IMR-90 (cell line): ENCODE measurements around the gene GFRA4. TPM values are rescaled to one million over a fixed set of nuclear protein-coding genes. Genes with fewer than 3 reads are reported as not detected.

ENCODE experiments used
- ATAC-seq: fragments of 200-7000 bp; cut with Tn5 transposase; 2 replicates; pipeline ENCODE4 v1.9.1; 2020; ENCODE audit warnings: low read depth, mild to moderate bottlenecking, moderate library complexity
- BruUV-seq: library from RNA; stranded (reverse); fragments of 400-500 nt; replicated peaks from 2 replicates; lab custom pipeline; 2021; lab: Mats Ljungman, UMichigan
- CTCF ChIA-PET: fragments of 300-600 bp; formaldehyde crosslinking; extraction: SDS; loops from one replicate; lab custom pipeline; 2021; ENCODE audit warnings: antibody characterized with exemption; lab: Yijun Ruan, JAX
- POLR2A ChIA-PET: fragments of 300-600 bp; sonication (Branson Sonifier 250); formaldehyde crosslinking; loops from one replicate; lab custom pipeline; 2022; ENCODE audit warnings: antibody characterized with exemption; ENCODE audit not compliant: unreplicated experiment; lab: Charles Lee
- DNase-seq: peaks from one replicate; pipeline ENCODE4 v3.0.0; 2013
- H2AFZ ChIP-seq: replicated peaks from 2 replicates; pipeline ENCODE3; 2013; ENCODE audit warnings: low read length, mild to moderate bottlenecking; ENCODE audit not compliant: poor library complexity
- H2AK5ac ChIP-seq: 2 replicates; pipeline ENCODE4 v1.6.1; 2013; ENCODE audit warnings: low read depth, low read length, inconsistent platforms
- H2AK9ac ChIP-seq: replicated peaks from 2 replicates; pipeline ENCODE3; 2013; ENCODE audit warnings: mild to moderate bottlenecking, low read depth, low read length, moderate library complexity; ENCODE audit not compliant: poor library complexity
- H2BK120ac ChIP-seq: 2 replicates; pipeline ENCODE4 v1.6.1; 2013; ENCODE audit warnings: low read depth, low read length, inconsistent platforms
- H2BK15ac ChIP-seq: 3 replicates; pipeline ENCODE4 v1.6.1; 2013; ENCODE audit warnings: low read depth, low read length, inconsistent platforms
- H2BK20ac ChIP-seq: 2 replicates; pipeline ENCODE4 v1.6.1; 2013; ENCODE audit warnings: low read depth, mild to moderate bottlenecking, inconsistent platforms, low read length, moderate library complexity
- H2BK5ac ChIP-seq: 2 replicates; pipeline ENCODE4 v1.6.1; 2013; ENCODE audit warnings: mild to moderate bottlenecking, low read depth, low read length, inconsistent platforms; ENCODE audit not compliant: poor library complexity, severe bottlenecking
- H3K14ac ChIP-seq: replicated peaks from 2 replicates; pipeline ENCODE4 v1.6.1; 2013; ENCODE audit warnings: low read depth, low read length, inconsistent platforms
- H3K18ac ChIP-seq: 2 replicates; pipeline ENCODE4 v1.6.1; 2013; ENCODE audit warnings: low read depth, low read length, control low read depth
- H3K23ac ChIP-seq: 2 replicates; pipeline ENCODE4 v1.6.1; 2013; ENCODE audit warnings: low read depth, low read length, inconsistent platforms
- H3K27ac ChIP-seq: 2 replicates; pipeline ENCODE4 v1.5.1; 2013; ENCODE audit warnings: mild to moderate bottlenecking, control low read depth, low read length; ENCODE audit not compliant: insufficient read depth
- H3K27me3 ChIP-seq: 2 replicates; pipeline ENCODE4 v1.6.1; 2013; ENCODE audit warnings: low read length; ENCODE audit not compliant: control insufficient read depth, insufficient read depth
- H3K36me3 ChIP-seq: 2 replicates; pipeline ENCODE4 v1.6.1; 2013; ENCODE audit warnings: low read length, mixed read lengths; ENCODE audit not compliant: control insufficient read depth, insufficient read depth
- H3K4ac ChIP-seq: 2 replicates; pipeline ENCODE4 v1.6.1; 2013; ENCODE audit warnings: low read depth, low read length, inconsistent platforms
- H3K4me1 ChIP-seq: 2 replicates; pipeline ENCODE4 v1.6.1; 2013; ENCODE audit warnings: low read length, mixed read lengths; ENCODE audit not compliant: control insufficient read depth, insufficient read depth
- H3K4me2 ChIP-seq: 2 replicates; pipeline ENCODE4 v1.6.1; 2013; ENCODE audit warnings: low read depth, mild to moderate bottlenecking, control low read depth, low read length, moderate library complexity
- H3K4me3 ChIP-seq: 2 replicates; pipeline ENCODE4 v1.5.1; 2013; ENCODE audit warnings: low read depth, mild to moderate bottlenecking, control low read depth, low read length, moderate library complexity; ENCODE audit not compliant: insufficient read depth
- H3K56ac ChIP-seq: 2 replicates; pipeline ENCODE4 v1.6.1; 2013; ENCODE audit warnings: low read length, inconsistent platforms; ENCODE audit not compliant: insufficient read depth; ENCODE audit errors: extremely low read depth
- H3K79me1 ChIP-seq, 2 experiments: 2 replicates each; pipeline ENCODE4 v1.6.1; 2013; ENCODE audit warnings: low read length in 2 of 2, inconsistent platforms in 1 of 2, low read depth in 1 of 2
- H3K9ac ChIP-seq: 2 replicates; pipeline ENCODE4 v1.6.1; 2013; ENCODE audit warnings: low read depth, low read length, control low read depth
- H3K9me1 ChIP-seq: 2 replicates; pipeline ENCODE4 v1.6.1; 2013; ENCODE audit warnings: low read length, inconsistent platforms; ENCODE audit not compliant: insufficient read depth
- H3K9me3 ChIP-seq: 2 replicates; pipeline ENCODE4 v1.6.1; 2013; ENCODE audit warnings: low read length; ENCODE audit not compliant: control insufficient read depth, insufficient read depth
- H4K20me1 ChIP-seq: 2 replicates; pipeline ENCODE4 v1.6.1; 2013; ENCODE audit warnings: low read length, inconsistent platforms; ENCODE audit not compliant: insufficient read depth
- H4K5ac ChIP-seq: 2 replicates; pipeline ENCODE4 v1.6.1; 2013; ENCODE audit warnings: mild to moderate bottlenecking, low read depth, low read length, control low read depth
- H4K8ac ChIP-seq, 2 experiments: 2 replicates each; pipeline ENCODE4 v1.6.1; 2013; ENCODE audit warnings: low read depth in 2 of 2, low read length in 2 of 2, control low read depth in 1 of 2, inconsistent platforms in 1 of 2
- H4K91ac ChIP-seq: 2 replicates; pipeline ENCODE4 v1.6.1; 2013; ENCODE audit warnings: low read depth, low read length, inconsistent platforms; ENCODE audit not compliant: insufficient read depth
- FOS ChIP-seq: fragments of 150-350 bp; IDR thresholded peaks from 2 replicates; pipeline ENCODE4 v1.6.1; 2016; ENCODE audit warnings: low read depth, low read length
- NFE2L2 ChIP-seq: fragments of 150-350 bp; IDR thresholded peaks from 2 replicates; pipeline ENCODE4 v1.6.1; 2016; ENCODE audit warnings: low read depth, mild to moderate bottlenecking, low read length
- RAD21 ChIP-seq: IDR thresholded peaks from 2 replicates; pipeline ENCODE4 v1.6.1; 2012; ENCODE audit warnings: low read length, improper control_type of control experiment
- WGBS, 2 experiments: methylation state at CpG; one replicate each; pipeline versions ENCODE4 v1.1.5 to v1.1.7; 2013; ENCODE audit warnings: missing lambda C conversion rate in 2 of 2; ENCODE audit not compliant: insufficient read length in 1 of 2; ENCODE audit errors: extremely low coverage in 2 of 2; 5-methylcytosine and 5-hydroxymethylcytosine counted together
- dilution Hi-C: fragments of 300-500 bp; cut with HindIII; formaldehyde crosslinking; loops from one replicate; pipeline ENCODE4 v1.14.3; 2018; ENCODE audit warnings: low sequenced_read_pairs; ENCODE audit not compliant: unreplicated experiment
- in situ Hi-C: fragments of 300-500 bp; cut with MboI; formaldehyde crosslinking; loops from 3 replicates; pipeline ENCODE4 v1.14.3; 2019; ENCODE audit warnings: low sequenced_read_pairs, inconsistent platforms, mixed read lengths
- intact Hi-C: fragments of 100-400 bp; cut with micrococcal nuclease; formaldehyde crosslinking; loops from 2 replicates; pipeline ENCODE4 v1.10.0; 2022
- polyA plus RNA-seq, 3 experiments: library from polyadenylated mRNA; depleted of rRNA; stranded (reverse); fragments of >200 nt; gene quantifications; 2 replicates each; pipeline ENCODE4 v1.2.3, GENCODE V29; 2012; ENCODE audit warnings: low replicate concordance in 1 of 3
- total RNA-seq: library from RNA; depleted of rRNA; stranded (reverse); fragments of >200 nt; gene quantifications from 2 replicates; pipeline ENCODE4 v1.2.3, GENCODE V29; 2012
- TF ChIP-seq, protein P1 (sequence below): fragments of 150-350 bp; IDR thresholded peaks from 2 replicates; pipeline ENCODE4 v1.6.1; 2016; ENCODE audit warnings: low read depth, mild to moderate bottlenecking, low read length, moderate library complexity, borderline replicate concordance

GFRA4 gene
- total and polyA plus RNA-seq, 2 of the 4 experiments (the other 2 are of a cell fraction), result not detected

DNA sequence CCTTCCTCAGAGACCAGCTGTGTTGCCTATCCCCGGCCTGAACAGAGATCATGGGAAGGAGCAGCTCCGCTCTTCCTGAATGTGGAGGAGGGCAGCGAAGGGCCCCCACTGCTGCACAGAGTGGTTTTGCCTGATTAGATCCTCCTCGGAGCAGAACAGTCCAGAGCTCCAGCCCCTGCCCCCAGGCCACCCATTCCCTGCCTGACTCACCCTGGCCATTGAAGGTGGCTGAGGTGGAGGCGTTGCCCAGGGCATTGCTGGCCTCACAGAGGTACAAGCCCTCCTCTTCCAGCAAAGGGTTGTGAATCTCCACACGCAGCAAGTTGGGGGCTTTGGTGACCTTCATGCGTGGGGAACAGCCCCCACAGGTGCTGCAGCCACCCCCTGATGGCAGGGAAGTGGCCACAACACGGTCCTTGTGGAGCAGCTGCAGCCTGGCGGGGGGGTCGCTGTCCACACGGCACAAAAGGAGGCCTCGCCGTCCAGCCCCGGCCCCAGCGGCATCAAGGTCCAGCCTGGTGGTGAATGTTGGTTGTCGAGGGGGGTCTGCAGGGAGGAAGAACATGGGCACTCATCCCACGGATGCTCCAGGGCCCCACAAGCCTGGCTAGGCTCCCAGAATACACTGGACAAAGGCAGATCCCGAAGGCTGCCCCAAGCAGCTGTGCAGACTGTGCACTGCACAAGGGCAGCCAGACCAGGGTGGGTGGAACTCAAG, 34.5 kb upstream of the GFRA4 start:
- Histone ChIP-seq H2AFZ (no peak overlapping the region), H3K9ac (no peak overlapping the region), H3K56ac (no peak overlapping the region), H2BK120ac (no peak overlapping the region), H3K36me3 (no peaks in the 10 kb centered on the region), H4K5ac (no peak overlapping the region), H3K27me3 (peaks cover 34% of the 10 kb centered on the region; the same call in 1 of the 2 replicates), H3K23ac (no peak overlapping the region), H2BK5ac (no peak overlapping the region), H3K4me2 (no peak overlapping the region), H2BK20ac (no peak overlapping the region), H3K18ac (no peak overlapping the region), H4K8ac (no peak overlapping the region), H4K91ac (no peak overlapping the region), H3K9me3 (peaks cover 4% of the 10 kb centered on the region; the same call in 1 of the 2 replicates), H2AK9ac (peak overlapping the region; percentile 15), H3K79me1 (no peaks in the 10 kb centered on the region), H3K14ac (no peak overlapping the region), H3K27ac (no peak overlapping the region), H2AK5ac (no peak overlapping the region), H3K4me3 (no peak overlapping the region), H3K4me1 (no peaks in the 10 kb centered on the region), H3K4ac (no peak overlapping the region), H3K9me1 (no peaks in the 10 kb centered on the region), H4K20me1 (no peaks in the 10 kb centered on the region), H2BK15ac (no peak overlapping the region)
- DNase-seq (no peak), ATAC-seq (no peak)
- no peak for TF ChIP-seq RAD21
- TF ChIP-seq FOS, result no peak
- TF ChIP-seq NFE2L2, result no peak
- TF ChIP-seq, protein P1, sequence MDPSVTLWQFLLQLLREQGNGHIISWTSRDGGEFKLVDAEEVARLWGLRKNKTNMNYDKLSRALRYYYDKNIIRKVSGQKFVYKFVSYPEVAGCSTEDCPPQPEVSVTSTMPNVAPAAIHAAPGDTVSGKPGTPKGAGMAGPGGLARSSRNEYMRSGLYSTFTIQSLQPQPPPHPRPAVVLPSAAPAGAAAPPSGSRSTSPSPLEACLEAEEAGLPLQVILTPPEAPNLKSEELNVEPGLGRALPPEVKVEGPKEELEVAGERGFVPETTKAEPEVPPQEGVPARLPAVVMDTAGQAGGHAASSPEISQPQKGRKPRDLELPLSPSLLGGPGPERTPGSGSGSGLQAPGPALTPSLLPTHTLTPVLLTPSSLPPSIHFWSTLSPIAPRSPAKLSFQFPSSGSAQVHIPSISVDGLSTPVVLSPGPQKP, result no peak
- in situ Hi-C loops (no loop called here), intact Hi-C loops (no loop called here), dilution Hi-C loops (no loop called here)
- no TSS peak for BruUV-seq
- WGBS, 2 experiments, result 47% methylated on average over 2 of the region's 18 CpGs; no CpG with 5 or more reads in 1 of the 2 experiments
- ChIA-PET CTCF (interaction anchor here (0.6 kb wide), 1 partner anchor 300 kb away, joined by 3 read pairs; no protein-coding TSS in a partner anchor), POLR2A (no interaction called here)
